IMR-90 (cell line): Measurements from ENCODE around the gene CDIP1.

ENCODE experiments used
- CEBPB ChIP-seq: IDR thresholded peaks from 2 replicates; pipeline ENCODE4 v1.6.1; 2012; ENCODE audit warnings: low read depth, low read length, improper control_type of control experiment
- MAFK ChIP-seq: IDR thresholded peaks from 2 replicates; pipeline ENCODE4 v1.6.1; 2012; ENCODE audit warnings: low read depth, low read length, improper control_type of control experiment
- POLR2A ChIP-seq: IDR thresholded peaks from 2 replicates; pipeline ENCODE4 v1.6.1; 2012; ENCODE audit warnings: mild to moderate bottlenecking, low read depth, low read length
- RAD21 ChIP-seq: IDR thresholded peaks from 2 replicates; pipeline ENCODE4 v1.6.1; 2012; ENCODE audit warnings: low read length, improper control_type of control experiment
- RCOR1 ChIP-seq: IDR thresholded peaks from 2 replicates; pipeline ENCODE4 v1.6.1; 2012; ENCODE audit warnings: mild to moderate bottlenecking, low read length, improper control_type of control experiment; ENCODE audit not compliant: insufficient replicate concordance
- RFX5 ChIP-seq: IDR thresholded peaks from 2 replicates; pipeline ENCODE4 v1.8.0; 2012; ENCODE audit warnings: low read depth, mild to moderate bottlenecking, low read length, moderate library complexity
- SMC3 ChIP-seq: fragments of 150-350 bp; IDR thresholded peaks from 2 replicates; pipeline ENCODE4 v1.6.1; 2016; ENCODE audit warnings: low read depth, mild to moderate bottlenecking, antibody characterized with exemption, low read length, moderate library complexity
- TF ChIP-seq, protein P1 (sequence below): conservative IDR thresholded peaks from 2 replicates; pipeline ENCODE4 v1.5.1; 2012; ENCODE audit warnings: mild to moderate bottlenecking, low read depth, low read length, improper control_type of control experiment
- TF ChIP-seq, protein P2 (sequence below): fragments of 150-350 bp; IDR thresholded peaks from 2 replicates; pipeline ENCODE4 v1.6.1; 2016; ENCODE audit warnings: low read depth, mild to moderate bottlenecking, low read length, moderate library complexity, borderline replicate concordance

DNA sequence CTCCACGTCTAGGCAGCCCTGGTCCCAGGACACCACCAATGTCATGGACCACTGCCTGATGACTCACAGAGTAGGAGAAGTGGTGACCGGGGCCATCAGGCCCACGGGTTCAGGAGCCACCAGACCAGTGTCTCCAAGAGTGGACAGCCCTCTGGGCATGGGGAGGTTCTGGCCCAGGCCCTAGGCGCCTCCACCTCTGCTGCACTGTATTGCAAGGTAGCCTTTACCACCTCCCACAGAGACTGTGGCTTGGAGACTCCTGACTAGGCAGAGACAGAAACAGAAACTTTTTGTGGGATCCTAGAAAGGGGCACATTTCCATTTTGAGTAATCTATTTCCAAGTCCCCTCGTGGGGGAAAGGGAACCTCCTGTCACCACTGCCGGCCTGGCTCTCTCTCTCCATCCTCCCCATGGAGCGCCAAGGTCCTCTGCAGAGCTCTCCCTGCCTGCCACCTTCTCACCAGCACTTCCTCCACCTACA lies 2.9 kb downstream of the CDIP1 start:
- no peak for TF ChIP-seq SMC3
- TF ChIP-seq, protein P1, sequence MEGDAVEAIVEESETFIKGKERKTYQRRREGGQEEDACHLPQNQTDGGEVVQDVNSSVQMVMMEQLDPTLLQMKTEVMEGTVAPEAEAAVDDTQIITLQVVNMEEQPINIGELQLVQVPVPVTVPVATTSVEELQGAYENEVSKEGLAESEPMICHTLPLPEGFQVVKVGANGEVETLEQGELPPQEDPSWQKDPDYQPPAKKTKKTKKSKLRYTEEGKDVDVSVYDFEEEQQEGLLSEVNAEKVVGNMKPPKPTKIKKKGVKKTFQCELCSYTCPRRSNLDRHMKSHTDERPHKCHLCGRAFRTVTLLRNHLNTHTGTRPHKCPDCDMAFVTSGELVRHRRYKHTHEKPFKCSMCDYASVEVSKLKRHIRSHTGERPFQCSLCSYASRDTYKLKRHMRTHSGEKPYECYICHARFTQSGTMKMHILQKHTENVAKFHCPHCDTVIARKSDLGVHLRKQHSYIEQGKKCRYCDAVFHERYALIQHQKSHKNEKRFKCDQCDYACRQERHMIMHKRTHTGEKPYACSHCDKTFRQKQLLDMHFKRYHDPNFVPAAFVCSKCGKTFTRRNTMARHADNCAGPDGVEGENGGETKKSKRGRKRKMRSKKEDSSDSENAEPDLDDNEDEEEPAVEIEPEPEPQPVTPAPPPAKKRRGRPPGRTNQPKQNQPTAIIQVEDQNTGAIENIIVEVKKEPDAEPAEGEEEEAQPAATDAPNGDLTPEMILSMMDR: no peak
- TF ChIP-seq RCOR1: no peak
- TF ChIP-seq RAD21: no peak
- no peak for TF ChIP-seq POLR2A
- TF ChIP-seq CEBPB: no peak
- TF ChIP-seq, protein P2, sequence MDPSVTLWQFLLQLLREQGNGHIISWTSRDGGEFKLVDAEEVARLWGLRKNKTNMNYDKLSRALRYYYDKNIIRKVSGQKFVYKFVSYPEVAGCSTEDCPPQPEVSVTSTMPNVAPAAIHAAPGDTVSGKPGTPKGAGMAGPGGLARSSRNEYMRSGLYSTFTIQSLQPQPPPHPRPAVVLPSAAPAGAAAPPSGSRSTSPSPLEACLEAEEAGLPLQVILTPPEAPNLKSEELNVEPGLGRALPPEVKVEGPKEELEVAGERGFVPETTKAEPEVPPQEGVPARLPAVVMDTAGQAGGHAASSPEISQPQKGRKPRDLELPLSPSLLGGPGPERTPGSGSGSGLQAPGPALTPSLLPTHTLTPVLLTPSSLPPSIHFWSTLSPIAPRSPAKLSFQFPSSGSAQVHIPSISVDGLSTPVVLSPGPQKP: no peak
- TF ChIP-seq RFX5: no peak
- TF ChIP-seq MAFK: no peak
